HG02623 (cell line): ENCODE measurements around the gene PLXDC1.

Source experiments
- ATAC-seq: cut with Tn5 transposase; IDR thresholded peaks from one replicate; pipeline ENCODE4 v1.9.1; 2021; ENCODE audit warnings: moderate library complexity; ENCODE audit not compliant: unreplicated experiment

Gene PLXDC1

GRCh38 chr17:39018267-39019134 is 132.9 kb downstream of the PLXDC1 start:
- ATAC-seq: no peak

GRCh38 chr17:39016193-39017153 is 135.0 kb downstream of the PLXDC1 start:
- ATAC-seq: no peak

GRCh38 chr17:39015546-39015935 is 135.9 kb downstream of the PLXDC1 start:
- ATAC-seq: no peak

- no peak for ATAC-seq
Observed at GRCh38 chr17:39014795-39015545, 136.5 kb downstream of the PLXDC1 start.

- no peak for ATAC-seq
Observed at GRCh38 chr17:39014044-39014794, 137.2 kb downstream of the PLXDC1 start.
